GM18867 (cell line): Measurements from ENCODE around the gene TREML1.
"Not testable (repeated sequence)": the region's sequence is repeated elsewhere in the genome, so short reads cannot be mapped to it uniquely, and the experiment has no call there.

ENCODE experiments used
- ATAC-seq: cut with Tn5 transposase; IDR thresholded peaks from one replicate; pipeline ENCODE4 v1.9.1; 2021; ENCODE audit warnings: mild to moderate bottlenecking, moderate library complexity; ENCODE audit not compliant: unreplicated experiment

The TREML1 gene

GRCh38 chr6:41153451-41153850 is 696 bp downstream of the TREML1 start:
- no peak for ATAC-seq

GRCh38 chr6:41150671-41151070 is 3.5 kb downstream of the TREML1 start:
- ATAC-seq, result no peak

GRCh38 chr6:41147917-41148316 is 6.2 kb downstream of the TREML1 start:
- no peak for ATAC-seq

GRCh38 chr6:41136911-41137310 is 17.2 kb downstream of the TREML1 start:
- no peak for ATAC-seq

GRCh38 chr6:41135062-41135832 is 18.9 kb downstream of the TREML1 start:
- ATAC-seq, result no peak

GRCh38 chr6:41132254-41132653 is 21.9 kb downstream of the TREML1 start:
- ATAC-seq, result no peak

- no peak for ATAC-seq
These were observed 28.9 kb downstream of the TREML1 start for GRCh38 chr6:41125282-41125681.

GRCh38 chr6:41122918-41123317 is 31.2 kb downstream of the TREML1 start:
- ATAC-seq, result no peak

- ATAC-seq, result no peak
These were observed 31.8 kb downstream of the TREML1 start for GRCh38 chr6:41122373-41122772.

- ATAC-seq, result no peak
These were observed 34.1 kb downstream of the TREML1 start for GRCh38 chr6:41120058-41120457.

- ATAC-seq, result no peak
These were observed 34.6 kb downstream of the TREML1 start for GRCh38 chr6:41119508-41119907.

- ATAC-seq, result not testable (repeated sequence)
These were observed 39.1 kb downstream of the TREML1 start for GRCh38 chr6:41115027-41115426.

GRCh38 chr6:41111017-41111416 is 43.1 kb downstream of the TREML1 start:
- ATAC-seq, result no peak

GRCh38 chr6:41103847-41104246 is 50.3 kb downstream of the TREML1 start:
- no peak for ATAC-seq

GRCh38 chr6:41100871-41101287 is 53.3 kb downstream of the TREML1 start:
- no peak for ATAC-seq
